ENCODE measurements around the gene CSNK1D.
A peak's percentile ranks its signal among the peaks of the same experiment; 100 is the strongest.

CSNK1D gene

GRCh38 chr17:82274134-82275020 is 877 bp upstream of the CSNK1D start:
- TF ChIP-seq POLR2AphosphoS5 (IDR thresholded peaks at IDR 0.05; ENCODE audit: low read depth, low read length) (no peak), REST (IDR thresholded peaks at IDR 0.05; ENCODE audit: insufficient read depth in 1 of 2, low read depth in 2 of 2, low read length in 2 of 2) (no peak), SIN3A (IDR thresholded peaks at IDR 0.05; ENCODE audit: borderline replicate concordance, insufficient read depth, low read length) (no peak), FOXP2 (optimal IDR thresholded peaks at IDR 0.05; ENCODE audit: borderline replicate concordance, extremely low read depth, extremely low read length, insufficient read depth) (no peak), TAF1 (IDR thresholded peaks at IDR 0.05; ENCODE audit: borderline replicate concordance, insufficient read depth, low read length) (no peak)

GRCh38 chr17:82272495-82273326 is 789 bp downstream of the CSNK1D start:
- TF ChIP-seq FOXP2 (optimal IDR thresholded peaks at IDR 0.05; ENCODE audit: borderline replicate concordance, extremely low read depth, extremely low read length, insufficient read depth) (peak; percentile 75), REST (IDR thresholded peaks at IDR 0.05; ENCODE audit: insufficient read depth in 1 of 2, low read depth in 2 of 2, low read length in 2 of 2) (no peak)

GRCh38 chr17:82271401-82271800 is 2.1 kb downstream of the CSNK1D start:
- TF ChIP-seq POLR2AphosphoS5 (IDR thresholded peaks at IDR 0.05; ENCODE audit: low read depth, low read length) (no peak; the same call in 1 of the 2 replicates), TAF1 (IDR thresholded peaks at IDR 0.05; ENCODE audit: borderline replicate concordance, insufficient read depth, low read length) (no peak), REST (IDR thresholded peaks at IDR 0.05; ENCODE audit: insufficient read depth in 1 of 2, low read depth in 2 of 2, low read length in 2 of 2) (no peak), FOXP2 (optimal IDR thresholded peaks at IDR 0.05; ENCODE audit: borderline replicate concordance, extremely low read depth, extremely low read length, insufficient read depth) (no peak), SIN3A (IDR thresholded peaks at IDR 0.05; ENCODE audit: borderline replicate concordance, insufficient read depth, low read length) (no peak)

- TF ChIP-seq POLR2AphosphoS5 (IDR thresholded peaks at IDR 0.05; ENCODE audit: low read depth, low read length) (no peak), REST (IDR thresholded peaks at IDR 0.05; ENCODE audit: insufficient read depth in 1 of 2, low read depth in 2 of 2, low read length in 2 of 2) (no peak), FOXP2 (optimal IDR thresholded peaks at IDR 0.05; ENCODE audit: borderline replicate concordance, extremely low read depth, extremely low read length, insufficient read depth) (no peak), SIN3A (IDR thresholded peaks at IDR 0.05; ENCODE audit: borderline replicate concordance, insufficient read depth, low read length) (no peak), TAF1 (IDR thresholded peaks at IDR 0.05; ENCODE audit: borderline replicate concordance, insufficient read depth, low read length) (no peak)
These were observed 2.8 kb downstream of the CSNK1D start for GRCh38 chr17:82270651-82271050.

Measured in PFSK-1 (cell line).